ENCODE measurements around the gene C1orf115. TPM values are rescaled to one million over a fixed set of nuclear protein-coding genes. Genes with fewer than 3 reads are reported as not detected.

The C1orf115 gene
- polyA plus RNA-seq, 3 donors from 2014 or later: 0.12 to 1.5 TPM; not detected in 1

GRCh38 chr1:220698607-220699016 is 8.4 kb downstream of the C1orf115 start:
- Mint-ChIP-seq H3K36me3 (no peaks in the 10 kb centered on the region), H3K4me1 (peaks cover 4 to 5% of the 10 kb centered on the region in 2 donors), H3K27ac (no peak overlapping the region), H3K9me3 (peaks cover 0 to 1% (median 0%) of the 10 kb centered on the region in 6 donors), H3K4me3 (no peak overlapping the region), H3K27me3 (ENCODE audit: low read depth in 3 of 3) (peaks cover 0 to 11% (median 8%) of the 10 kb centered on the region in 3 donors)
- DNase-seq: no peak

- peaks cover 0 to 11% (median 8%) of the 10 kb centered on the region in 3 donors for H3K27me3 Mint-ChIP-seq (ENCODE audit: low read depth in 3 of 3)
- no peak for DNase-seq
- H3K4me3 Mint-ChIP-seq: no peak overlapping the region
- H3K4me1 Mint-ChIP-seq: peaks cover 4 to 5% of the 10 kb centered on the region in 2 donors
- peaks cover 0 to 1% (median 0%) of the 10 kb centered on the region in 6 donors for H3K9me3 Mint-ChIP-seq
- H3K27ac Mint-ChIP-seq: no peak overlapping the region
- H3K36me3 Mint-ChIP-seq: no peaks in the 10 kb centered on the region
These were observed 8.9 kb downstream of the C1orf115 start for GRCh38 chr1:220699044-220699443.

GRCh38 chr1:220700556-220701179 is 10.5 kb downstream of the C1orf115 start:
- H3K4me3 Mint-ChIP-seq: no peak overlapping the region
- DNase-seq: no peak
- peaks cover 4 to 5% of the 10 kb centered on the region in 2 donors for H3K4me1 Mint-ChIP-seq
- H3K9me3 Mint-ChIP-seq: peaks cover 0 to 1% (median 0%) of the 10 kb centered on the region in 6 donors
- peaks cover 0 to 11% (median 8%) of the 10 kb centered on the region in 3 donors for H3K27me3 Mint-ChIP-seq (ENCODE audit: low read depth in 3 of 3)
- no peaks in the 10 kb centered on the region for H3K36me3 Mint-ChIP-seq
- no peak overlapping the region for H3K27ac Mint-ChIP-seq

- Mint-ChIP-seq H3K4me3 (no peak overlapping the region), H3K4me1 (peaks cover 4 to 5% of the 10 kb centered on the region in 2 donors), H3K27ac (no peak overlapping the region), H3K36me3 (no peaks in the 10 kb centered on the region), H3K27me3 (ENCODE audit: low read depth in 3 of 3) (peaks cover 0 to 14% (median 8%) of the 10 kb centered on the region in 3 donors), H3K9me3 (peaks cover 0 to 1% (median 0%) of the 10 kb centered on the region in 6 donors)
- DNase-seq: no peak
These were observed 11.8 kb downstream of the C1orf115 start for GRCh38 chr1:220701974-220702373.

- H3K36me3 Mint-ChIP-seq: no peaks in the 10 kb centered on the region
- peaks cover 0 to 1% (median 0%) of the 10 kb centered on the region in 6 donors for H3K9me3 Mint-ChIP-seq
- no peak overlapping the region for H3K27ac Mint-ChIP-seq
- H3K4me1 Mint-ChIP-seq: peaks cover 4 to 5% of the 10 kb centered on the region in 2 donors
- H3K27me3 Mint-ChIP-seq (ENCODE audit: low read depth in 3 of 3): peaks cover 0 to 14% (median 8%) of the 10 kb centered on the region in 3 donors
- no peak for DNase-seq
- H3K4me3 Mint-ChIP-seq: no peak overlapping the region
These were observed 12.6 kb downstream of the C1orf115 start for GRCh38 chr1:220702733-220703270.

GRCh38 chr1:220703305-220703704 is 13.1 kb downstream of the C1orf115 start:
- peaks cover 4 to 5% of the 10 kb centered on the region in 2 donors for H3K4me1 Mint-ChIP-seq
- no peak for DNase-seq
- H3K4me3 Mint-ChIP-seq: no peak overlapping the region
- peaks cover 0 to 14% (median 8%) of the 10 kb centered on the region in 3 donors for H3K27me3 Mint-ChIP-seq (ENCODE audit: low read depth in 3 of 3)
- no peaks in the 10 kb centered on the region for H3K36me3 Mint-ChIP-seq
- H3K27ac Mint-ChIP-seq: no peak overlapping the region
- no peaks in the 10 kb centered on the region for H3K9me3 Mint-ChIP-seq

- Mint-ChIP-seq H3K27me3 (ENCODE audit: low read depth in 3 of 3) (peaks cover 0 to 16% (median 6%) of the 10 kb centered on the region in 3 donors), H3K4me3 (no peak overlapping the region)
These were observed 15.6 kb downstream of the C1orf115 start for GRCh38 chr1:220705782-220706181.

GRCh38 chr1:220706480-220706879 is 16.3 kb downstream of the C1orf115 start:
- Mint-ChIP-seq H3K4me3 (no peak overlapping the region), H3K27ac (no peak overlapping the region), H3K4me1 (peaks cover 5% of the 10 kb centered on the region in 2 donors), H3K36me3 (no peaks in the 10 kb centered on the region), H3K9me3 (no peaks in the 10 kb centered on the region), H3K27me3 (ENCODE audit: low read depth in 3 of 3) (peaks cover 2 to 12% (median 5%) of the 10 kb centered on the region in 3 donors)
- DNase-seq: no peak

More at GRCh38 chr1:220705782-220706181, 15.6 kb downstream of the C1orf115 start:
- Mint-ChIP-seq H3K4me1 (peaks cover 5% of the 10 kb centered on the region in 2 donors), H3K9me3 (no peaks in the 10 kb centered on the region), H3K36me3 (no peaks in the 10 kb centered on the region), H3K27ac (no peak overlapping the region)
- DNase-seq: no peak

- Mint-ChIP-seq H3K4me1 (peaks cover 1 to 4% of the 10 kb centered on the region in 2 donors), H3K27ac (no peak overlapping the region), H3K9me3 (no peaks in the 10 kb centered on the region), H3K4me3 (no peak overlapping the region), H3K36me3 (no peaks in the 10 kb centered on the region), H3K27me3 (ENCODE audit: low read depth in 3 of 3) (peaks cover 2 to 11% (median 3%) of the 10 kb centered on the region in 3 donors)
- DNase-seq: no peak
These were observed 17.0 kb downstream of the C1orf115 start for GRCh38 chr1:220707160-220707559.

- no peak overlapping the region for H3K4me3 Mint-ChIP-seq
- H3K36me3 Mint-ChIP-seq: no peaks in the 10 kb centered on the region
- H3K9me3 Mint-ChIP-seq: no peaks in the 10 kb centered on the region
These were observed 18.1 kb downstream of the C1orf115 start for GRCh38 chr1:220708244-220708643.

GRCh38 chr1:220708936-220709801 is 19.0 kb downstream of the C1orf115 start:
- Mint-ChIP-seq H3K4me3 (no peak overlapping the region), H3K36me3 (no peaks in the 10 kb centered on the region), H3K4me1 (peaks cover 0 to 2% of the 10 kb centered on the region in 2 donors), H3K9me3 (peaks cover 0 to 2% (median 0%) of the 10 kb centered on the region in 6 donors), H3K27me3 (ENCODE audit: low read depth in 3 of 3) (peaks cover 0 to 10% (median 4%) of the 10 kb centered on the region in 3 donors), H3K27ac (no peak overlapping the region)
- DNase-seq: no peak

More at GRCh38 chr1:220708244-220708643, 18.1 kb downstream of the C1orf115 start:
- DNase-seq: no peak
- H3K4me1 Mint-ChIP-seq: peaks cover 0 to 2% of the 10 kb centered on the region in 2 donors
- peaks cover 2 to 9% (median 3%) of the 10 kb centered on the region in 3 donors for H3K27me3 Mint-ChIP-seq (ENCODE audit: low read depth in 3 of 3)
- no peak overlapping the region for H3K27ac Mint-ChIP-seq

- H3K4me3 Mint-ChIP-seq: no peak overlapping the region
- peaks cover 0 to 2% of the 10 kb centered on the region in 2 donors for H3K4me1 Mint-ChIP-seq
- peaks cover 0 to 2% (median 0%) of the 10 kb centered on the region in 6 donors for H3K9me3 Mint-ChIP-seq
- H3K27ac Mint-ChIP-seq: no peak overlapping the region
- H3K36me3 Mint-ChIP-seq: no peaks in the 10 kb centered on the region
- H3K27me3 Mint-ChIP-seq (ENCODE audit: low read depth in 3 of 3): peaks cover 0 to 10% (median 4%) of the 10 kb centered on the region in 3 donors
- no peak for DNase-seq
These were observed 20.2 kb downstream of the C1orf115 start for GRCh38 chr1:220710333-220710732.

GRCh38 chr1:220711056-220711809 is 21.1 kb downstream of the C1orf115 start:
- H3K27ac Mint-ChIP-seq: no peak overlapping the region
- peaks cover 0 to 6% (median 4%) of the 10 kb centered on the region in 3 donors for H3K27me3 Mint-ChIP-seq (ENCODE audit: low read depth in 3 of 3)
- peaks cover 0 to 2% of the 10 kb centered on the region in 2 donors for H3K4me1 Mint-ChIP-seq
- no peak for DNase-seq
- no peak overlapping the region for H3K4me3 Mint-ChIP-seq
- H3K9me3 Mint-ChIP-seq: peaks cover 0 to 2% (median 0%) of the 10 kb centered on the region in 6 donors
- H3K36me3 Mint-ChIP-seq: no peaks in the 10 kb centered on the region
